Neuron (in vitro differentiated cells): ENCODE data around the gene SLC5A2.
"Not testable (repeated sequence)": the region's sequence is repeated elsewhere in the genome, so short reads cannot be mapped to it uniquely, and the experiment has no call there.

Experiments
- H2AFZ ChIP-seq: one replicate; pipeline ENCODE4 v1.6.1; 2013; ENCODE audit warnings: low read depth, mild to moderate bottlenecking, inconsistent platforms, low read length, moderate library complexity
- H3K27me3 ChIP-seq: one replicate; pipeline ENCODE4 v1.6.1; 2013; ENCODE audit warnings: low read length; ENCODE audit not compliant: insufficient read depth
- H3K36me3 ChIP-seq: one replicate; pipeline ENCODE4 v1.6.1; 2013; ENCODE audit warnings: low read length; ENCODE audit not compliant: insufficient read depth
- H3K4me1 ChIP-seq: one replicate; pipeline ENCODE4 v1.6.1; 2013; ENCODE audit warnings: low read length; ENCODE audit not compliant: insufficient read depth
- H3K4me3 ChIP-seq: 2 replicates; pipeline ENCODE4 v1.5.1; 2013; ENCODE audit warnings: mild to moderate bottlenecking, low read length, moderate library complexity
- H3K9me3 ChIP-seq: one replicate; pipeline ENCODE4 v1.6.1; 2013; ENCODE audit warnings: low read length

SLC5A2 gene

GRCh38 chr16:31522071-31522470 lies 39.1 kb downstream of the SLC5A2 start:
- no peaks in the 10 kb centered on the region for H3K9me3 ChIP-seq
- H3K4me1 ChIP-seq = peaks cover 10% of the 10 kb centered on the region
- no peaks in the 10 kb centered on the region for H3K27me3 ChIP-seq
- H3K4me3 ChIP-seq = no peak overlapping the region
- no peak overlapping the region for H2AFZ ChIP-seq
- H3K36me3 ChIP-seq = no peaks in the 10 kb centered on the region

GRCh38 chr16:31523768-31524167 lies 40.8 kb downstream of the SLC5A2 start:
- H3K4me1 ChIP-seq = peaks cover 10% of the 10 kb centered on the region
- H3K36me3 ChIP-seq, H2AFZ ChIP-seq, H3K9me3 ChIP-seq, H3K4me3 ChIP-seq: not testable (repeated sequence)
- H3K27me3 ChIP-seq = peaks cover 15% of the 10 kb centered on the region

GRCh38 chr16:31525113-31525512 lies 42.2 kb downstream of the SLC5A2 start:
- H3K9me3 ChIP-seq = peaks cover 3% of the 10 kb centered on the region
- H3K4me3 ChIP-seq = no peak overlapping the region
- H3K36me3 ChIP-seq = no peaks in the 10 kb centered on the region
- peaks cover 5% of the 10 kb centered on the region for H3K4me1 ChIP-seq
- H2AFZ ChIP-seq = no peak overlapping the region
- H3K27me3 ChIP-seq = peaks cover 27% of the 10 kb centered on the region

GRCh38 chr16:31527734-31528274 lies 44.9 kb downstream of the SLC5A2 start, which contains the start of gene AHSP:
Gene AHSP, plus strand, starts transcription at chr16:31527900. Its CDS starts 240 bp downstream, at chr16:31528140.
- Histone ChIP-seq H3K4me3 (no peak within 1 kb of the TSS), H3K27me3 (peaks cover 41% of the 10 kb centered on the region), H2AFZ (no peak within 1 kb of the TSS)

GRCh38 chr16:31528523-31529107 lies 45.7 kb downstream of the SLC5A2 start:
- H3K27me3 ChIP-seq = peaks cover 41% of the 10 kb centered on the region
- H3K4me1 ChIP-seq = peaks cover 3% of the 10 kb centered on the region
- H3K4me3 ChIP-seq = no peak overlapping the region
- no peaks in the 10 kb centered on the region for H3K36me3 ChIP-seq
- peaks cover 3% of the 10 kb centered on the region for H3K9me3 ChIP-seq
- no peak overlapping the region for H2AFZ ChIP-seq

More at GRCh38 chr16:31527734-31528274, 44.9 kb downstream of the SLC5A2 start, which contains the start of gene AHSP:
- no peaks in the 10 kb centered on the region for H3K36me3 ChIP-seq
- peaks cover 3% of the 10 kb centered on the region for H3K4me1 ChIP-seq
- peaks cover 3% of the 10 kb centered on the region for H3K9me3 ChIP-seq

- Histone ChIP-seq H3K27me3 (peaks cover 41% of the 10 kb centered on the region), H3K4me3 (peak overlapping the region; percentile 22), H3K4me1 (peaks cover 3% of the 10 kb centered on the region)
Observed at GRCh38 chr16:31529108-31529936, 46.4 kb downstream of the SLC5A2 start.

GRCh38 chr16:31529937-31530312 lies 47.0 kb downstream of the SLC5A2 start:
- H2AFZ ChIP-seq = no peak overlapping the region
- H3K9me3 ChIP-seq = peaks cover 3% of the 10 kb centered on the region
- H3K36me3 ChIP-seq = no peaks in the 10 kb centered on the region
- peak overlapping the region; percentile 22 for H3K4me3 ChIP-seq
- peaks cover 3% of the 10 kb centered on the region for H3K4me1 ChIP-seq
- H3K27me3 ChIP-seq = peaks cover 41% of the 10 kb centered on the region

More at GRCh38 chr16:31529108-31529936, 46.4 kb downstream of the SLC5A2 start:
- H3K36me3 ChIP-seq = no peaks in the 10 kb centered on the region
- H3K9me3 ChIP-seq = peaks cover 3% of the 10 kb centered on the region
- no peak overlapping the region for H2AFZ ChIP-seq

GRCh38 chr16:31530405-31530804 lies 47.5 kb downstream of the SLC5A2 start:
- peaks cover 3% of the 10 kb centered on the region for H3K4me1 ChIP-seq
- no peak overlapping the region for H3K4me3 ChIP-seq
- no peaks in the 10 kb centered on the region for H3K36me3 ChIP-seq
- no peak overlapping the region for H2AFZ ChIP-seq
- H3K27me3 ChIP-seq = peaks cover 41% of the 10 kb centered on the region
- H3K9me3 ChIP-seq = peaks cover 3% of the 10 kb centered on the region

- H2AFZ ChIP-seq = no peak overlapping the region
- no peak overlapping the region for H3K4me3 ChIP-seq
- H3K27me3 ChIP-seq = peaks cover 41% of the 10 kb centered on the region
- H3K4me1 ChIP-seq = peaks cover 3% of the 10 kb centered on the region
- peaks cover 3% of the 10 kb centered on the region for H3K9me3 ChIP-seq
- H3K36me3 ChIP-seq = no peaks in the 10 kb centered on the region
Observed at GRCh38 chr16:31531096-31531495, 48.2 kb downstream of the SLC5A2 start.

GRCh38 chr16:31532120-31532519 lies 49.2 kb downstream of the SLC5A2 start:
- H2AFZ ChIP-seq = no peak overlapping the region
- no peak overlapping the region for H3K4me3 ChIP-seq
- H3K4me1 ChIP-seq = peaks cover 3% of the 10 kb centered on the region
- H3K27me3 ChIP-seq = peaks cover 48% of the 10 kb centered on the region
- H3K36me3 ChIP-seq = no peaks in the 10 kb centered on the region
- H3K9me3 ChIP-seq = peaks cover 3% of the 10 kb centered on the region

- H3K4me1 ChIP-seq = peaks cover 3% of the 10 kb centered on the region
- no peak overlapping the region for H2AFZ ChIP-seq
- H3K27me3 ChIP-seq = peaks cover 42% of the 10 kb centered on the region
- no peaks in the 10 kb centered on the region for H3K36me3 ChIP-seq
- H3K4me3 ChIP-seq = no peak overlapping the region
- peaks cover under 1% of the 10 kb centered on the region for H3K9me3 ChIP-seq
Observed at GRCh38 chr16:31532896-31533295, 50.0 kb downstream of the SLC5A2 start.

GRCh38 chr16:31535737-31536136 lies 52.8 kb downstream of the SLC5A2 start:
- no peaks in the 10 kb centered on the region for H3K36me3 ChIP-seq
- H3K27me3 ChIP-seq = peaks cover 28% of the 10 kb centered on the region
- H3K4me3 ChIP-seq = no peak overlapping the region
- no peaks in the 10 kb centered on the region for H3K4me1 ChIP-seq
- H2AFZ ChIP-seq = no peak overlapping the region
- H3K9me3 ChIP-seq = peaks cover 7% of the 10 kb centered on the region

GRCh38 chr16:31536804-31537361 lies 54.0 kb downstream of the SLC5A2 start:
- Histone ChIP-seq H3K9me3 (peaks cover 7% of the 10 kb centered on the region), H3K4me3 (no peak overlapping the region), H3K36me3 (no peaks in the 10 kb centered on the region), H2AFZ (no peak overlapping the region), H3K4me1 (no peaks in the 10 kb centered on the region), H3K27me3 (peaks cover 19% of the 10 kb centered on the region)
